Activated CD4-positive, alpha-beta T cell treated with anti-CD3 and anti-CD28 coated beads for 4 hours (primary cell): ENCODE results near the gene TMEM92.

Source experiments
- DNase-seq, 2 donors: peaks; one replicate each; pipeline ENCODE4 v3.0.0-alpha.2; 2020

The TMEM92 gene

DNA sequence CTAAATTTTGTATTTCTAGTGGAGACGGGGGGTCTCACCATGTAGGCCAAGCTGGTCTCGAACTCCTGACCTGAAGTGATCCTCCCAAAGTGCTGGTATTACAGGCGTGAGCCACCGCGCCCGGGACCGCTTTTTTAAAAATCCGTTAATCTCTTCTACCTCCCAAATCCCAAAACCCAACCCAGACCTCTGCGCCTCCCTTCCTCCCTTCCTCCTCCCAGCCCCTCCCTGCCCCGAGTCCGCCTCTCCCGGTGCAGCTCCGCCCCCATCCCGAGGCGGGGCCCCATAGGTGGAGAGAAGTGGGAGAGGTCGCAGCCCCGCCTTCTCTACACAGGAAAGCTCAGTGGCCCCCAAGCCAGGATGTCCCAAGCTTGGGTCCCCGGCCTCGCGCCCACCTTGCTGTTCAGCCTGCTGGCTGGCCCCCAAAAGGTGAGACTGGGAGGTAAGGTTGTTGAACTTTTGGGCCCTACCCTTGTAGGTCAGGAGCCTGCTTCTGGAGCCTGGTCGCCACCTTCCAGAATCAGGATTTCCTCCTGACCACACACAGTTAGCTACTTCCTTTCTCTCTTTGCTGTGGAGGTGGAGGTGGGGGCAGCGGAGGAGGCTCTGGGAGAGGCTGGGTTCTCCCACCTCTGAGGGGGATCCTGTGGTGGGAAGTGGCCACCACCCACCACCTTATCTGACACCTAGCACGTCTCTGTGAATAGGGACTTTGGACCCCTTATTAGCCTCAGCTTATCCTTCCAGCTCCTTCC, at the start of gene TMEM92:
Gene TMEM92, plus strand, starts transcription at position 325 of the 755 bp plus-strand sequence. Its CDS starts 36 bp downstream, at position 361.
- DNase-seq, result no peak

DNA sequence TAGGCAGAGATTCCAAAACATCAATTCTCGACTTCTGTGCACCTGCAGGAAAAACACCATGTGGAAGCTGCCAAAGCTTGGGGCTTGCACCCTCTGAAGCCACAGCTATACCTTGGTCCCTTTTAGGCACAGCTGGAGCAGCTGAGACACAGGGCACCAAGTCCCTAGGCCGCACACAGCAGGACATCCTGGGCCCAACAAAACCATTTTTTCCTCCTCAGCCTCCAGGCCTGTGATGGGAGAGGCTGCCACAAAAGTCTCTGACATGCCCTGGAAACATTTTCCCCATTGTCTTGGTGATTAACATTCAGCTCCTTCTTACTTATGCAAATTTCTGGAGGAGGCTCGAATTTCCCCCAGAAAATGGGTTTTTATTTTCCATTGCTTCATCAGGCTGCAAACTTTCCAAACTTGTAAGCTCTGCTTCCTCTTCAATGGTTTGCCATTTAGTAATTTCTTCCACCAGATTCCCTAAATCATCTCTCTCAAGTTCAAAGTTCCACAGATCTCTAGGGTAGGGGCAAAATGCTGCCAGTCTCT, 48.5 kb upstream of the TMEM92 start:
- DNase-seq, result no peak

GRCh38 chr17:50234581-50234980, 39.7 kb upstream of the TMEM92 start:
- DNase-seq, result no peak

GRCh38 chr17:50237901-50238300, 36.4 kb upstream of the TMEM92 start:
- no peak for DNase-seq

DNA sequence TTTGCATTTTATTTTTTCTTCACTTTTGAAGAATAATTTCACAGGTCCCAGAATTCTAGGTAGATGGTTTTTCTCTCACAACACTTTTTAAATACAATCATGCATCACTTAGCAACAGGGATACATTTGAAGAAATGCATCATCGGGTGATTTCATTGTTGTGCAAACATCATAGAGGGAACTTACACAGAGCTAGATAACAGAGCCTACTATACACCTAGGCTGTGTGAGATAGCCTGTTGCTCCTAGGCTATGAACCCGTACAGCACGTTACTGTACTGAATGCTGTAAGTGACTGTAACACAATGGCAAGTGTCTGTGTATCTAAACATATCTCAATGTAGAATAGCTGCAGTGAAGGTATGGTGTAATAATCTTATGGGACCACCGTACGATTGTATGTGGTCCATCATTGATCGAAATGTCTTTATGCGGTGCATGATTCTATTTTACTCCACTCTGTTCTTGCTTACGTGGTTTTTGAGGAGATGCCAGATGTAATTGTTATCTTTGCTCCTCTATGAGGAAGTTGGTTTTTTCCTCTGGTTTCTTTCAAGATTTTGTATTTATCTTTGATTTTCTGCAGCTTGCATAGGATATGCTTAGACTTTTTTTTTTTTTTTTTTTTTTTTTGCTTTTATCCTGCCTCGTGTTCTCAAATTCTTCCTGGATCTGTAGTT, 35.5 kb upstream of the TMEM92 start:
- no peak for DNase-seq

- no peak for DNase-seq
These were observed 34.3 kb upstream of the TMEM92 start for GRCh38 chr17:50239937-50240336.

- DNase-seq, result no peak
These were observed 33.4 kb upstream of the TMEM92 start for GRCh38 chr17:50240851-50241250.

- DNase-seq, result no peak
These were observed 32.8 kb upstream of the TMEM92 start for GRCh38 chr17:50241431-50241830.

DNA sequence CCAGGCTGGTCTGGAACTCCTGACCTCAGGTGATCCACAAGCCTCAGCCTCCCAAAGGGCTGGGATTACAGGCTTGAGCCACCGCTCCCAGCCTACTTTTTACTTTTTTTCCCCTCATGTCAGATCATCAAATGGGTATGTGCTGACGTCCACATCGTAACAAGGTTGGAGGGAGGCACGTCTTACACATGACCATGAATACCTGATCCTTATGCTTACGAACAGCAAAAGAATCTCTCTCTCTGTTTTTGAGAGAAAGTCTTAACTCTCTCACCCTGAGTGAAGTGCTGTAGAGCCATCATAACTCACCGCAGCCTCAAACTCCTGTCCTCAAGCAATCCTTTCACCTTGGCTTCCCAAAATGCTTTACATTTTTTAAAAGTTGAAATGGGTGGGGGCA, 29.5 kb upstream of the TMEM92 start:
- no peak for DNase-seq

GRCh38 chr17:50248255-50248654, 26.0 kb upstream of the TMEM92 start:
- DNase-seq, result no peak

GRCh38 chr17:50252781-50253180, 21.5 kb upstream of the TMEM92 start:
- DNase-seq, result no peak

- DNase-seq, result no peak
These were observed 18.3 kb upstream of the TMEM92 start for GRCh38 chr17:50255766-50256635.

DNA sequence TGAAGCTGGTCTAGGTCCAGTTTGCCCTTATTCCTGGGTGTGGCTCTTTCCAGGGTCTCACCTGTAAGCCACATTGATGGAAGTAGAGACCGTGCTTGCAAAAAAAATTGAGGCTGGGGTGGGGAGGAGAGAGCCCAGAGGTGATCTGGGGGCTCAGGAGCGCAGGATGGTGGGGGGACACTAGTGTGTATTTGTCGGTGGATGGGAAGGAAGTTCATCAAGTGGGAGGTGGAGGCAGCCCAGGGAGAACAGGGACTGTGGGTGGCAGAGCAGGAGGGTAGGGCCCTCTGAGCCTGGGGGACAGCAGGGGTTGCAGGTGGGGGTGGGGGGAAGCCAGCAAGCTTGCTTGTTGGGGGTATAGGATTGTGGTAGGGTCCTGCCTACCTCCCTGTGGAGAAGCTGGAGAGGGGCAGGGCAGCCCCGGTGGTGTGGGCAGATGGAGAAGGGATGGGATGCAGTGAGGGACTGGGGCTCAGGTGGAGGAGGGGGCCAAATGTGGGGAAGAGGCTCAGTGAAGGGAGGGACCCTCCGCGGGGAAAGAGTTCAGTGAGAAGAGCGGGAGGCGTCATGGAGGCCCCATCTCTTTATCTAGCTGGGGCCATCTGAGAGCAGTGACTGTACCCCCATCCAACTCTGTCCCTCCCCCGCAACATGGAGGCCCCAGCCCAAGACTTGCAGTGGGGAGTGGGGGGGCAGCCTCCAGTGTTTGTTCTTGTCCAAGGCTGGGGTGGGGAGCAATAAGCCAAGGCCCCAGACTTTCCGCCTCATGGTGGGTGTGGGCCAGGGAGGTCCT, 17.2 kb upstream of the TMEM92 start:
- DNase-seq, result no peak

DNA sequence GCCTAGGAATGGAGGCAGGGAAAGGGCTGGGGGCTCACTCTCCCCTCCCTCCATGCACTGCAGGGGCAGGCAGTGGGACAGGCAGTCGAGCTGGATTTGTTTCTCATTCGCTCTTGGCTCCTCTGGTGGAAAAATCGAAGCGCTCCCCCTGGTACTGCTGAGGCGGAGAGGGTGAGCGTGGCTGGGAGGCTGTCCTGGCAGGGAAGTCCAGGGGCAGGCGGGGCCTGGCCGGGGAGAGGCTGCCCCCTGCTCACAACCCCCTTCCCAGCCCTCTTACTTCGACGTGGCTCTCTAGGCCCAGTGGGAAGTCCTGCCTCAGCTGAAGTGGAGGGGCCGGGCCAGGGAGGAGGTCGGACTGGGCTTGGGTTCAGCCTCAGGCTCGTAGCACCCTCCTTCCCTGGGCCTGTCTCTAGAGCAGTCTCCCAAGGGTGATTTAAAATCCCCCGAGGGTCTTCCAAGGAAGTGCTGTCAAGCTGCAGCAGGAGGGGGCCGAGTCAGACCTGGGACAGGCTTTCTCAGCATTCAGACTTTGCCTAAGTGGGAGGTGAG, 16.5 kb upstream of the TMEM92 start:
- DNase-seq, result no peak

DNA sequence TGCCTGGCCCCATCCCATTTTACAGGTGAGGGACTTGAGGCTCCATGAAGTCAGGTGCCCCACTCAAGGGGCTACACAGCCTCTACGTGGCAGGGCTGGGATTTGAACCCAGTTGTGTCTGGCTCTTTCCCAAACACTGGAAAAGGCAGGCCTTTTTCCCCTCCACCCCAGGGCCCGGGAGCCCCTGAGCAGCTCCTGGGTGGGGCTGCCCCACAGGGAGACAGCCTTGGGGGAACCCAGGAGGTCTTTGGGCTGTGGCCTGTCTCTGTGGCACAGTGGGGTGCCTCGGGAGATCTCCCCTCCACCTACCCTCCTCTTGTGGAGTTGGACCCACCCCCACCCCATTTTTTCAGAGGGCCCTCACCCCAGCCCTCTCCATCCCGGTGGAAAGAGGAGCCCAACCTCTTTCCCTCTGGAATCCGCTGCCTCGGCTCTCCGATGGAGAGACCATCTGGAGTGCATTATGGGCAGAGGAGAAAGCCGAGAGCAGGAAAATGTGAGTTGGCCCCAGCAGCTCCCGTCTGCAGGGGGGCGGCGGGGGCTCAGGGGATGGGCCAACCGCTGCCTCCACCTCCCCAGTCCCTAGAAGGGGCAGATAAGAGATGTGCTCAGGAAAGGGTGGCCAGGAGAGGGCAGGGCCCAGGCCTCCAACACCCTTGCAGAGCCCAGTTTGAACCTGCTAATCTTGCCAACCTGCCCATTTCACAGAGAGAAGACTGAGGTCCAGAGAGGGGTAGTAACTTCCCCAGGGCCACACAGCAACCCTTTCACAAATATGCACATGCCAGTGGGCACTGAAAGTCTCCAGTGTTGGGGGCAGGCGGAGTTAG, 15.4 kb upstream of the TMEM92 start:
- no peak for DNase-seq

- no peak for DNase-seq
These were observed 14.6 kb upstream of the TMEM92 start for GRCh38 chr17:50259477-50260324.

- DNase-seq, result no peak
These were observed 13.8 kb upstream of the TMEM92 start for GRCh38 chr17:50260501-50260911.

GRCh38 chr17:50261051-50261915, 13.0 kb upstream of the TMEM92 start:
- no peak for DNase-seq
